ENCODE results near the gene KLC1.

The KLC1 gene

DNA sequence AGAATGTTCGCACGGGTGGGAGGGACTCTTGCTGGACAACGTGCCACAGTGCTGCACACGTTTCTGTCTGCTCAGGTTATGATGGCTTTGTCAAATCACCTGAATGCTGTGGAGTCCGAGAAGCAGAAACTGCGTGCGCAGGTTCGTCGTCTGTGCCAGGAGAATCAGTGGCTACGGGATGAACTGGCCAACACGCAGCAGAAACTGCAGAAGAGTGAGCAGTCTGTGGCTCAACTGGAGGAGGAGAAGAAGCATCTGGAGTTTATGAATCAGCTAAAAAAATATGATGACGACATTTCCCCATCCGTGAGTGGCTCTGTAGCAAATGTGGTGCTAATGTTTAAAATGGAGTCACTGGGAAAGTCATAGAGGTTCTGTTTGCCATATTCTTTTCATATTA lies 28.5 kb downstream of the KLC1 start:
- Mint-ChIP-seq H3K36me3 (peaks cover 32 to 35% of the 10 kb centered on the region in 2 donors), H3K27ac (peak overlapping the region; percentile 9), H3K9me3 (no peaks in the 10 kb centered on the region), H3K27me3 (no peaks in the 10 kb centered on the region), H3K4me1 (peaks cover 5% of the 10 kb centered on the region in 2 donors), H3K4me3 (no peak overlapping the region)
- ATAC-seq (replicated peaks) (no peak), DNase-seq (no peak)

GRCh38 chr14:103659631-103660030 lies 30.6 kb downstream of the KLC1 start:
- ATAC-seq (replicated peaks) (no peak), DNase-seq (no peak)
- peaks cover 33 to 35% of the 10 kb centered on the region in 2 donors for H3K36me3 Mint-ChIP-seq
- peaks cover 5 to 6% of the 10 kb centered on the region in 2 donors for H3K4me1 Mint-ChIP-seq
- no peak overlapping the region for H3K27ac Mint-ChIP-seq
- H3K4me3 Mint-ChIP-seq: no peak overlapping the region
- H3K9me3 Mint-ChIP-seq: no peaks in the 10 kb centered on the region
- H3K27me3 Mint-ChIP-seq: no peaks in the 10 kb centered on the region

GRCh38 chr14:103662029-103662428 lies 33.0 kb downstream of the KLC1 start:
- H3K27ac Mint-ChIP-seq: no peak overlapping the region
- H3K36me3 Mint-ChIP-seq: peaks cover 33 to 37% of the 10 kb centered on the region in 2 donors
- peaks cover 0 to 4% of the 10 kb centered on the region in 2 donors for H3K4me1 Mint-ChIP-seq
- no peaks in the 10 kb centered on the region for H3K27me3 Mint-ChIP-seq
- no peak for DNase-seq
- H3K4me3 Mint-ChIP-seq: no peak overlapping the region
- no peaks in the 10 kb centered on the region for H3K9me3 Mint-ChIP-seq
- no peak for ATAC-seq (replicated peaks)

DNA sequence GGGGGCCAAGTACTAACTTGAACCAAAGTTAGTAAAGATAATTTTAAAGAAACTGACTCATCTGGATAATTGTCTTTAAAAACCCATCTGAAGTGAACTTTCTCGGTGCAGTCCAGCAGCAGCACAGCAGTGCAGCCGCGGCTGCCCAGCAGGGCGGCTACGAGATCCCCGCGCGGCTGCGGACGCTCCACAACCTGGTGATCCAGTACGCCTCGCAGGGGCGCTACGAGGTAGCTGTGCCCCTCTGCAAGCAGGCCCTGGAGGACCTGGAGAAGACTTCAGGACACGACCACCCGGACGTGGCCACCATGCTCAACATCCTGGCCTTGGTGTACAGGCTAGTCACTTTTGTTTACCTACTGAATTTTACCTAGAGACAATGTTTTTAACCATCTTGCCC lies 33.6 kb downstream of the KLC1 start:
- Mint-ChIP-seq H3K27ac (no peak overlapping the region), H3K27me3 (no peaks in the 10 kb centered on the region), H3K36me3 (peaks cover 28 to 32% of the 10 kb centered on the region in 2 donors), H3K4me3 (no peak overlapping the region), H3K4me1 (peaks cover 0 to 4% of the 10 kb centered on the region in 2 donors), H3K9me3 (no peaks in the 10 kb centered on the region)
- DNase-seq (no peak), ATAC-seq (replicated peaks) (no peak)

- ATAC-seq (replicated peaks): no peak
- H3K9me3 Mint-ChIP-seq: no peaks in the 10 kb centered on the region
- peaks cover 28 to 30% of the 10 kb centered on the region in 2 donors for H3K36me3 Mint-ChIP-seq
- DNase-seq: no peak
- H3K4me3 Mint-ChIP-seq: no peak overlapping the region
- H3K4me1 Mint-ChIP-seq: peaks cover 0 to 4% of the 10 kb centered on the region in 2 donors
- H3K27ac Mint-ChIP-seq: peak overlapping the region; percentile 52
- H3K27me3 Mint-ChIP-seq: no peaks in the 10 kb centered on the region
These were observed 34.5 kb downstream of the KLC1 start for GRCh38 chr14:103663506-103663905.

- H3K36me3 Mint-ChIP-seq: peaks cover 30 to 32% of the 10 kb centered on the region in 2 donors
- peaks cover 0 to 4% of the 10 kb centered on the region in 2 donors for H3K4me1 Mint-ChIP-seq
- DNase-seq (no peak), ATAC-seq (replicated peaks) (no peak)
- H3K9me3 Mint-ChIP-seq: no peaks in the 10 kb centered on the region
- H3K4me3 Mint-ChIP-seq: no peak overlapping the region
- no peak overlapping the region for H3K27ac Mint-ChIP-seq
- H3K27me3 Mint-ChIP-seq: no peaks in the 10 kb centered on the region
These were observed 38.7 kb downstream of the KLC1 start for GRCh38 chr14:103667671-103668070.

GRCh38 chr14:103668117-103668516 lies 39.1 kb downstream of the KLC1 start:
- ATAC-seq (replicated peaks) (no peak), DNase-seq (no peak)
- Mint-ChIP-seq H3K36me3 (peaks cover 33 to 35% of the 10 kb centered on the region in 2 donors), H3K4me1 (peaks cover 0 to 4% of the 10 kb centered on the region in 2 donors), H3K4me3 (no peak overlapping the region), H3K9me3 (no peaks in the 10 kb centered on the region), H3K27ac (no peak overlapping the region), H3K27me3 (no peaks in the 10 kb centered on the region)

GRCh38 chr14:103669370-103669769 lies 40.4 kb downstream of the KLC1 start:
- Mint-ChIP-seq H3K9me3 (no peaks in the 10 kb centered on the region), H3K4me3 (no peak overlapping the region), H3K36me3 (peaks cover 28 to 37% of the 10 kb centered on the region in 2 donors), H3K27me3 (no peaks in the 10 kb centered on the region), H3K4me1 (peaks cover 0 to 2% of the 10 kb centered on the region in 2 donors), H3K27ac (no peak overlapping the region)
- ATAC-seq (replicated peaks) (no peak), DNase-seq (no peak)

DNA sequence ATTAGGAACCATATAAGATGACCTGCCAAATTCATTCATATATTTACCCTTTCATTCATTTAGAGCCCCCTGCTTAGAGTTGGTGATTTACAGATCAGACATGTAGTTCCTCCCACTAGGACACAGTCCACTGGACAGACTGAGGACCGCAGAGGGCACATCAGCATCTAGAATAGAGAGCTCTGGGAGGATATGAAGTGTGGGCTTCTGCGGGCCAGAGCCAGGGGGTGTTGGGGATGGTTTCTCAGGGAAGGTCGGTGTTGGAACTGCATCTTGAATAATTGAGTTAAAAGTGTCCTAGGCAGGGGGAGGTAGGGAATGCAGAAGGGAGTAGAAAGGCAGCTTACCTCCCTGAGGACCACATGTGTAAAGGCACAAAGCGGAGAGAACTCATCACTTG lies 42.9 kb downstream of the KLC1 start:
- Mint-ChIP-seq H3K4me3 (no peak overlapping the region), H3K4me1 (no peaks in the 10 kb centered on the region), H3K36me3 (peaks cover 30 to 48% of the 10 kb centered on the region in 2 donors)

GRCh38 chr14:103675957-103676356 lies 46.9 kb downstream of the KLC1 start:
- no peaks in the 10 kb centered on the region for H3K27me3 Mint-ChIP-seq
- no peak overlapping the region for H3K4me3 Mint-ChIP-seq
- peaks cover 36 to 58% of the 10 kb centered on the region in 2 donors for H3K36me3 Mint-ChIP-seq
- H3K27ac Mint-ChIP-seq: no peak overlapping the region
- ATAC-seq (replicated peaks) (no peak), DNase-seq (no peak)
- peaks cover 8 to 13% of the 10 kb centered on the region in 2 donors for H3K4me1 Mint-ChIP-seq
- no peaks in the 10 kb centered on the region for H3K9me3 Mint-ChIP-seq

More for the DNA sequence above, 42.9 kb downstream of the KLC1 start:
- no peak for ATAC-seq (replicated peaks)
- no peak for DNase-seq
- Mint-ChIP-seq H3K27me3 (no peaks in the 10 kb centered on the region), H3K9me3 (no peaks in the 10 kb centered on the region), H3K27ac (peak overlapping the region; percentile 33)

- Mint-ChIP-seq H3K27me3 (no peaks in the 10 kb centered on the region), H3K4me3 (no peak overlapping the region), H3K36me3 (peaks cover 31 to 53% of the 10 kb centered on the region in 2 donors), H3K9me3 (no peaks in the 10 kb centered on the region), H3K27ac (peak overlapping the region; percentile 84), H3K4me1 (peaks cover 8 to 13% of the 10 kb centered on the region in 2 donors)
- ATAC-seq (replicated peaks) (no peak), DNase-seq (no peak)
These were observed 48.1 kb downstream of the KLC1 start for GRCh38 chr14:103676881-103677675.

DNA sequence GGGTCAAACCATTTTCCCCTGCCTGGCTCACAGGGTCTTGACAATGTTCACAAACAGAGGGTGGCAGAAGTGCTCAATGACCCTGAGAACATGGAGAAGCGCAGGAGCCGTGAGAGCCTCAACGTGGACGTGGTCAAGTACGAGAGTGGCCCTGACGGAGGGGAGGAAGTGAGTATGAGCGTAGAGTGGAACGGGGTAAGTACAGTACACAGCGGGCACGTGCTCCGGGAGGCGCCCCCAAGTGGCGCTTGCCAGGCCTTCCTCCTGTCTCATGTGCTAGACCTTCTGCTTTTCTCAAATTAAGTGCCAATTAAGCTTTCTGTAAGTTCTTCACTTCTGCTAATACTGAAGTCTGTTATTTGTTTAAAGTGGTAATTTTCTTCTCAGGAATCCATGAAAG lies 50.3 kb downstream of the KLC1 start:
- DNase-seq (peak; percentile 50), ATAC-seq (replicated peaks) (peak; percentile 100)
- Mint-ChIP-seq H3K36me3 (peaks cover 20 to 47% of the 10 kb centered on the region in 2 donors), H3K27ac (peak overlapping the region; percentile 53), H3K9me3 (no peaks in the 10 kb centered on the region), H3K27me3 (no peaks in the 10 kb centered on the region), H3K4me1 (peaks cover 8 to 13% of the 10 kb centered on the region in 2 donors), H3K4me3 (no peak overlapping the region)

DNA sequence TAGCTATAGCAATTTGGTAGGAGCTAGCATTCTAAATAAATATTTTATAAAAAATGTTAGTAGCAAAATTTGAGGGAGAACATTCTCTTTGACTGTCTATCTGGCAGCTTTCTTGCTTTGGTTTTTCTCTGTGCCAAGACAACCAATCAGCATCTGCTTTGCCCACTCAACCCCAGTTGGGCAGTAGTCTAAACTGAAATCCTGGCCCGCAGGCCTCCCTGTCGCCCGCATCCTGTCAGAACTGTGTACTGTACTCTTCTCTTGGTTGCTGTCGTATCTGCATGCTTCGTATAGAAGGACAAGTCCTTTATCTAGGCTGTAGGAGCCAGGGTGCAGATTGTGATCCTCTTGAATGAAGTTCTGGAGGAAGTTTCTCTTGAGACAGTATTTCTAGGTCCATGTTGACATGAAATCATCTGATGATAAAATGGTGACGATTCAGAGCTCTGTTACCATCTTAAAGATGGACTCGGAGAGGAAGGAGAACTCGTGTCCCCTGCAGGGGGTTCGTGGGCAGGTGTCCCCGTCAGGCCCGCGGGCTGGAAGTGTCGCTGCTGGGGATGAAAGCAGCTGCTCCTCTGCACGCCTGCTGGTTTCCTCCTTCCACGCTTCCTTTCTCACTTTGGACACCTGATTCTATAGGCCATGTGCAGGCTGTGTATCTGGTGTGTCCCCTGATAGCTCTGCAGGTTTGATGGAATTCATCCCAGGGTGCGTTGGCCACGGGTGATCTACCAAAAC lies 51.6 kb downstream of the KLC1 start:
- Mint-ChIP-seq H3K27ac (no peak overlapping the region), H3K4me3 (no peak overlapping the region), H3K9me3 (no peaks in the 10 kb centered on the region), H3K27me3 (no peaks in the 10 kb centered on the region), H3K4me1 (peaks cover 8 to 13% of the 10 kb centered on the region in 2 donors), H3K36me3 (peaks cover 18 to 46% of the 10 kb centered on the region in 2 donors)
- no peak for DNase-seq
- ATAC-seq (replicated peaks): no peak

- peaks cover 22 to 45% of the 10 kb centered on the region in 2 donors for H3K36me3 Mint-ChIP-seq
- no peak overlapping the region for H3K27ac Mint-ChIP-seq
- H3K27me3 Mint-ChIP-seq: no peaks in the 10 kb centered on the region
- no peak overlapping the region for H3K4me3 Mint-ChIP-seq
- DNase-seq (no peak), ATAC-seq (replicated peaks) (no peak)
- H3K9me3 Mint-ChIP-seq: no peaks in the 10 kb centered on the region
- peaks cover 8 to 13% of the 10 kb centered on the region in 2 donors for H3K4me1 Mint-ChIP-seq
These were observed 54.1 kb downstream of the KLC1 start for GRCh38 chr14:103683139-103683538.

DNA sequence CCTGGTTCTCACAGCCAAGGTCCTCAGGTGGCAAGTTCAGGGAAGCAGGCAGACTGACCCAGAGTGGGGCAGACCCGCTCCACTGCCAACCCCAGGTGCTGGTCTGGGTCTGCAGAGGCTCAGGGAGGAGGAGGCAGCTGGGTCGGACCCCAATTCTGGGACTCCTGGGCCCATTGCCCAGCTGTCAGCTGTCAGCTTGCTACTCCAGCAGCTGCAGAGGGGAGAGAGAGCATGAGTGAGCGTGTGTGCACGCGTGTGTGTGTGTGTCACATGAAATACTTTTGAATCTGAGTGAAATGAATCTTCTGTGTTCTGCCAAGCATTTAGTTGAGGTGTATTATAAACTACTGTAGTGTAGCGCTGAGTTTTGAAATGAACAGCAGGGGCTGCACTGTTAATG lies 55.5 kb downstream of the KLC1 start:
- no peaks in the 10 kb centered on the region for H3K9me3 Mint-ChIP-seq
- H3K4me3 Mint-ChIP-seq: no peak overlapping the region
- no peaks in the 10 kb centered on the region for H3K27me3 Mint-ChIP-seq
- ATAC-seq (replicated peaks): no peak
- DNase-seq: no peak
- peaks cover 23 to 43% of the 10 kb centered on the region in 2 donors for H3K36me3 Mint-ChIP-seq
- no peak overlapping the region for H3K27ac Mint-ChIP-seq
- H3K4me1 Mint-ChIP-seq: peaks cover 7 to 19% of the 10 kb centered on the region in 2 donors
